ENCODE results near the gene PRKCH. TPM values are rescaled to one million over a fixed set of nuclear protein-coding genes. Genes with fewer than 3 reads are reported as not detected.
A peak's percentile ranks its signal among the peaks of the same experiment; 100 is the strongest.

PRKCH gene
- total RNA-seq, 2 experiments from 2014 or later, result 0.85 to 2.3 TPM

DNA sequence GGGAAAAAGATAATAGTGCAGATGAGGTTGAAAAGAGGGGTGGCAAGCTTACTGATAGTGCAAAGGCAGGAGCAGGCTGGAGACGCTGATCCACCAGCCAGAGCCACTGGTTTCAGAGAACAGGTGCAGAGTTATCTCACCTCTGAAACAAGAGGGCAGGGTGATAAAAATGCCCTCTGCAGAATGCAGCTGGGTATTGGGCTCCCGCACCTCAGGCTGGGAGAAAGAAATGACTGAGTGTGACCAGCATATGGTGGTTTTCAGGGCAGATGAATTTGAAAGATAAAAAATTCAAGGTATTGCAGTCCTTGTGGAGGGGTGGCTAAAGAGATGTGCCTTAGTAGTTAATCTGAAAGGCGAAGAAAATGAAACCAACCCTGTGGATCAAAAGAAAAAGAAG lies 37.4 kb upstream of the PRKCH start:
- TF ChIP-seq, protein P1, sequence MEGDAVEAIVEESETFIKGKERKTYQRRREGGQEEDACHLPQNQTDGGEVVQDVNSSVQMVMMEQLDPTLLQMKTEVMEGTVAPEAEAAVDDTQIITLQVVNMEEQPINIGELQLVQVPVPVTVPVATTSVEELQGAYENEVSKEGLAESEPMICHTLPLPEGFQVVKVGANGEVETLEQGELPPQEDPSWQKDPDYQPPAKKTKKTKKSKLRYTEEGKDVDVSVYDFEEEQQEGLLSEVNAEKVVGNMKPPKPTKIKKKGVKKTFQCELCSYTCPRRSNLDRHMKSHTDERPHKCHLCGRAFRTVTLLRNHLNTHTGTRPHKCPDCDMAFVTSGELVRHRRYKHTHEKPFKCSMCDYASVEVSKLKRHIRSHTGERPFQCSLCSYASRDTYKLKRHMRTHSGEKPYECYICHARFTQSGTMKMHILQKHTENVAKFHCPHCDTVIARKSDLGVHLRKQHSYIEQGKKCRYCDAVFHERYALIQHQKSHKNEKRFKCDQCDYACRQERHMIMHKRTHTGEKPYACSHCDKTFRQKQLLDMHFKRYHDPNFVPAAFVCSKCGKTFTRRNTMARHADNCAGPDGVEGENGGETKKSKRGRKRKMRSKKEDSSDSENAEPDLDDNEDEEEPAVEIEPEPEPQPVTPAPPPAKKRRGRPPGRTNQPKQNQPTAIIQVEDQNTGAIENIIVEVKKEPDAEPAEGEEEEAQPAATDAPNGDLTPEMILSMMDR (conservative IDR thresholded peaks at IDR 0.05; ENCODE audit: low read length), result no peak
- TF ChIP-seq EZH2phosphoT487 (IDR thresholded peaks at IDR 0.05; ENCODE audit: borderline replicate concordance, low read depth, low read length), result no peak
- H3K4me3 ChIP-seq (ENCODE audit: low read depth, low read length, poor library complexity, severe bottlenecking), result no peak overlapping the region
- no TSS peak for BruUV-seq (replicated peaks)
- no peak for DNase-seq (ENCODE audit: low spot score)
- intact Hi-C loops (cut with micrococcal nuclease; ENCODE audit: unreplicated experiment), result no loop called here
- POLR2A ChIA-PET, result no interaction called here
- H3K79me2 ChIP-seq (ENCODE audit: insufficient read depth, low read depth, low read length), result no peaks in the 10 kb centered on the region
- H2AFZ ChIP-seq (ENCODE audit: low read length), result no peak overlapping the region
- H3K36me3 ChIP-seq (ENCODE audit: insufficient read depth, low read length), result no peaks in the 10 kb centered on the region
- H3K4me1 ChIP-seq (ENCODE audit: insufficient read depth, low read length, poor library complexity, severe bottlenecking), result no peaks in the 10 kb centered on the region
- H3K4me2 ChIP-seq (ENCODE audit: low read length), result no peak overlapping the region
- CTCF ChIA-PET (ENCODE audit: unreplicated experiment), result no interaction called here
- no peaks in the 10 kb centered on the region for H4K20me1 ChIP-seq (ENCODE audit: insufficient read depth, low read length)
- H3K9me2 ChIP-seq (ENCODE audit: insufficient read depth, low read length), result no peaks in the 10 kb centered on the region
- no peak overlapping the region for H3K27ac ChIP-seq (ENCODE audit: low read depth, low read length, poor library complexity, severe bottlenecking)
- no peaks in the 10 kb centered on the region for H3K9me3 ChIP-seq (ENCODE audit: low read length)

DNA sequence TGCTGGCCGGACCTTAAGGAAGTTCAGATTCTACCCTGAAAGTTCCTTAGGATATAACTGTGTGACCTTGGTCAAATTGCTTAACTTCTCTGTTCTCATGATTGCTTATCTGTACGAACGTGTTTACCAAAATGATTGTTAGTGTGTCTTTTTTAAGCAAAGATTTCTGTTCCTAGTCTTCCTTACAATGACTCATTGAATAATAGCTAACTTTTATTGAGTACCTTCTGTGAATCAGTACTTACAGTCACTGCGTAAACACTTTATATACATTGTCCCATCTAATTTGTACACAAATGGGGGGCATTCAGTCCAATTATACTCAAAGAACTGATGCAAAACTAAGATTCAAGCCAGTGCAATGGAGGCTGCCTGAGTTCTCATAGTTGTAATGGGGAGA lies 36.0 kb upstream of the PRKCH start:
- BruUV-seq (replicated peaks), result no TSS peak
- ChIA-PET CTCF (ENCODE audit: unreplicated experiment) (no interaction called here), POLR2A (interaction anchor here (0.7 kb wide), 1 partner anchor 76 kb away, joined by 4 read pairs; no protein-coding TSS in a partner anchor)
- Histone ChIP-seq H2AFZ (ENCODE audit: low read length) (peak overlapping the region; percentile 42; the same call in 1 of the 2 replicates), H3K4me3 (ENCODE audit: low read depth, low read length, poor library complexity, severe bottlenecking) (no peak overlapping the region), H3K27ac (ENCODE audit: low read depth, low read length, poor library complexity, severe bottlenecking) (no peak overlapping the region), H4K20me1 (ENCODE audit: insufficient read depth, low read length) (no peaks in the 10 kb centered on the region), H3K4me2 (ENCODE audit: low read length) (no peak overlapping the region), H3K79me2 (ENCODE audit: insufficient read depth, low read depth, low read length) (no peaks in the 10 kb centered on the region), H3K4me1 (ENCODE audit: insufficient read depth, low read length, poor library complexity, severe bottlenecking) (no peaks in the 10 kb centered on the region), H3K36me3 (ENCODE audit: insufficient read depth, low read length) (no peaks in the 10 kb centered on the region), H3K9me3 (ENCODE audit: low read length) (no peaks in the 10 kb centered on the region), H3K9me2 (ENCODE audit: insufficient read depth, low read length) (no peaks in the 10 kb centered on the region)
- intact Hi-C loops (cut with micrococcal nuclease; ENCODE audit: unreplicated experiment), result no loop called here
- DNase-seq (ENCODE audit: low spot score), result no peak
- no peak for TF ChIP-seq EZH2phosphoT487 (IDR thresholded peaks at IDR 0.05; ENCODE audit: borderline replicate concordance, low read depth, low read length)
- TF ChIP-seq, protein P1 (conservative IDR thresholded peaks at IDR 0.05; ENCODE audit: low read length), result no peak

DNA sequence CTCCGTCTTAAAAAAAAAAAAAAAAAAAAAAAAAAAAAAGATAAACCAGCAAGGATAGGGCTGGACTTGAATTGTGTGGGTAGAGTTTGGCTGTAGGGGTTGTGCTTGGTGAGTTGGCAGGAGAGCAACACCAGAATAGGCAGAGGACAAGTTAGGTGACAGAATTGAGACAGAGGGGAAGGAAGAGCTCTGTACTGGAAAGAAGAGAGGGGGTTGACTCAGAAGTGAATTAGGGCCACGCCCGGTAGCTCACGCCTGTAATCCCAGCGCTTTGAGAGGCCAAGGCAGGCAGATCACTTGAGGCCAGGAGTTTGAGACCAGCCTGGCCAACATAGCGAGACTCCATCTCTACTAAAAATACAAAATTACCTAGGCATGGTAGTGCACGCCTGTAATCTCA lies 34.2 kb upstream of the PRKCH start:
- intact Hi-C loops (cut with micrococcal nuclease; ENCODE audit: unreplicated experiment), result no loop called here
- Histone ChIP-seq H3K4me1 (ENCODE audit: insufficient read depth, low read length, poor library complexity, severe bottlenecking) (no peaks in the 10 kb centered on the region), H3K36me3 (ENCODE audit: insufficient read depth, low read length) (no peaks in the 10 kb centered on the region), H3K27ac (ENCODE audit: low read depth, low read length, poor library complexity, severe bottlenecking) (no peak overlapping the region), H2AFZ (ENCODE audit: low read length) (no peak overlapping the region), H4K20me1 (ENCODE audit: insufficient read depth, low read length) (no peaks in the 10 kb centered on the region), H3K4me3 (ENCODE audit: low read depth, low read length, poor library complexity, severe bottlenecking) (no peak overlapping the region), H3K79me2 (ENCODE audit: insufficient read depth, low read depth, low read length) (no peaks in the 10 kb centered on the region), H3K4me2 (ENCODE audit: low read length) (no peak overlapping the region), H3K9me3 (ENCODE audit: low read length) (no peaks in the 10 kb centered on the region), H3K9me2 (ENCODE audit: insufficient read depth, low read length) (no peaks in the 10 kb centered on the region)
- no peak for DNase-seq (ENCODE audit: low spot score)
- POLR2A ChIA-PET, result interaction anchor here (0.6 to 0.7 kb wide), 2 partner anchors 9 to 363 kb away, joined by 3 to 6 read pairs; no protein-coding TSS in a partner anchor
- no TSS peak for BruUV-seq (replicated peaks)
- TF ChIP-seq, protein P1 (conservative IDR thresholded peaks at IDR 0.05; ENCODE audit: low read length), result no peak
- TF ChIP-seq EZH2phosphoT487 (IDR thresholded peaks at IDR 0.05; ENCODE audit: borderline replicate concordance, low read depth, low read length), result no peak
- CTCF ChIA-PET (ENCODE audit: unreplicated experiment), result no interaction called here
